Colonic mucosa (tissue), 4 donors: ENCODE results near the gene KCNJ13. TPM values are rescaled to one million over a fixed set of nuclear protein-coding genes. Genes with fewer than 3 reads are reported as not detected.
A peak's percentile ranks its signal among the peaks of the same experiment; 100 is the strongest.

Experiments used
- DNase-seq: peaks from one replicate; pipeline ENCODE4 v3.0.0-alpha.2; 2020
- H3K27ac ChIP-seq: fragments of 200-600 bp; one replicate; pipeline ENCODE4 v1.8.0; 2021
- H3K27me3 ChIP-seq: fragments of 200-600 bp; one replicate; pipeline ENCODE4 v1.8.0; 2021
- H3K36me3 ChIP-seq: fragments of 200-600 bp; one replicate; pipeline ENCODE4 v1.8.0; 2021
- H3K4me1 ChIP-seq: fragments of 200-600 bp; one replicate; pipeline ENCODE4 v1.8.0; 2021; ENCODE audit warnings: mild to moderate bottlenecking
- H3K4me3 ChIP-seq: fragments of 200-600 bp; one replicate; pipeline ENCODE4 v1.8.0; 2021
- H3K9ac ChIP-seq, 2 donors: one replicate each; pipeline ENCODE4 v1.7.0; 2013; ENCODE audit warnings: control low read depth in 2 of 2, low read depth in 2 of 2, low read length in 2 of 2
- H3K9me3 ChIP-seq: fragments of 200-600 bp; one replicate; pipeline ENCODE4 v1.8.0; 2021
- CTCF ChIP-seq: fragments of 200-600 bp; IDR thresholded peaks from one replicate; pipeline ENCODE4 v1.8.0; 2022; ENCODE audit warnings: antibody characterized with exemption, mild to moderate bottlenecking
- intact Hi-C: fragments of 100-400 bp; cut with DNase I; formaldehyde crosslinking; loops from one replicate; pipeline ENCODE4 v1.14.1; 2022
- total RNA-seq, 2 donors: library from RNA; stranded (reverse); fragmentation: NEBNext Ultra II Directional in 1 of 2; extraction: Animal tissue kit (Norgen Biotek cat#: 25700) in 1 of 2; gene quantifications; one replicate each; pipeline ENCODE4 v1.2.1, GENCODE V29; 2021
- donor health status: healthy.
- donor health status: DM: no; HTN: no; CAD: no.
- donor health status: DM: no; HTN: no; CAD: no.

KCNJ13 gene
- total RNA-seq, 2 donors from 2014 or later, result 0.32 TPM; not detected in 1

- Histone ChIP-seq H3K4me1 (no peaks in the 10 kb centered on the region), H3K36me3 (no peaks in the 10 kb centered on the region), H3K9me3 (no peaks in the 10 kb centered on the region), H3K27me3 (no peaks in the 10 kb centered on the region), H3K4me3 (no peak overlapping the region), H3K9ac (no peak overlapping the region), H3K27ac (no peak overlapping the region)
- DNase-seq, result no peak
- no peak for TF ChIP-seq CTCF
- intact Hi-C loops, result no loop called here
Observed at GRCh38 chr2:232771870-232772269, 4.5 kb downstream of the KCNJ13 start.

- H3K27me3 ChIP-seq, result no peaks in the 10 kb centered on the region
- no peak overlapping the region for H3K9ac ChIP-seq
- H3K4me1 ChIP-seq, result no peaks in the 10 kb centered on the region
- TF ChIP-seq CTCF, result no peak
- H3K36me3 ChIP-seq, result no peaks in the 10 kb centered on the region
- intact Hi-C loops, result no loop called here
- no peak for DNase-seq
- no peak overlapping the region for H3K27ac ChIP-seq
- H3K9me3 ChIP-seq, result no peaks in the 10 kb centered on the region
- no peak overlapping the region for H3K4me3 ChIP-seq
Observed at GRCh38 chr2:232770207-232770606, 6.2 kb downstream of the KCNJ13 start.

GRCh38 chr2:232767866-232768265 lies 8.5 kb downstream of the KCNJ13 start:
- no peak for TF ChIP-seq CTCF
- no peak for DNase-seq
- H3K4me3 ChIP-seq, result no peak overlapping the region
- no peak overlapping the region for H3K27ac ChIP-seq
- no peak overlapping the region for H3K9ac ChIP-seq
- no peaks in the 10 kb centered on the region for H3K36me3 ChIP-seq
- no peaks in the 10 kb centered on the region for H3K9me3 ChIP-seq
- intact Hi-C loops, result no loop called here
- H3K27me3 ChIP-seq, result no peaks in the 10 kb centered on the region
- no peaks in the 10 kb centered on the region for H3K4me1 ChIP-seq

GRCh38 chr2:232761301-232761907 lies 15.0 kb downstream of the KCNJ13 start:
- Histone ChIP-seq H3K36me3 (no peaks in the 10 kb centered on the region), H3K9me3 (no peaks in the 10 kb centered on the region), H3K27ac (no peak overlapping the region), H3K9ac (no peak overlapping the region), H3K4me1 (no peaks in the 10 kb centered on the region), H3K4me3 (no peak overlapping the region), H3K27me3 (no peaks in the 10 kb centered on the region)
- TF ChIP-seq CTCF, result peak; percentile 41
- intact Hi-C loops, result no loop called here
- peak; percentile 32 for DNase-seq

- H3K36me3 ChIP-seq, result no peaks in the 10 kb centered on the region
- no peak overlapping the region for H3K27ac ChIP-seq
Observed at GRCh38 chr2:232757905-232758304, 18.5 kb downstream of the KCNJ13 start.

More at GRCh38 chr2:232757905-232758304, 18.5 kb downstream of the KCNJ13 start:
- Histone ChIP-seq H3K4me3 (no peak overlapping the region), H3K9ac (no peak overlapping the region), H3K9me3 (no peaks in the 10 kb centered on the region), H3K4me1 (no peaks in the 10 kb centered on the region), H3K27me3 (no peaks in the 10 kb centered on the region)
- intact Hi-C loops, result no loop called here
- no peak for DNase-seq
- TF ChIP-seq CTCF, result no peak
